ENCODE measurements around the gene FAF2.
A peak's percentile ranks its signal among the peaks of the same experiment; 100 is the strongest.

The FAF2 gene

DNA sequence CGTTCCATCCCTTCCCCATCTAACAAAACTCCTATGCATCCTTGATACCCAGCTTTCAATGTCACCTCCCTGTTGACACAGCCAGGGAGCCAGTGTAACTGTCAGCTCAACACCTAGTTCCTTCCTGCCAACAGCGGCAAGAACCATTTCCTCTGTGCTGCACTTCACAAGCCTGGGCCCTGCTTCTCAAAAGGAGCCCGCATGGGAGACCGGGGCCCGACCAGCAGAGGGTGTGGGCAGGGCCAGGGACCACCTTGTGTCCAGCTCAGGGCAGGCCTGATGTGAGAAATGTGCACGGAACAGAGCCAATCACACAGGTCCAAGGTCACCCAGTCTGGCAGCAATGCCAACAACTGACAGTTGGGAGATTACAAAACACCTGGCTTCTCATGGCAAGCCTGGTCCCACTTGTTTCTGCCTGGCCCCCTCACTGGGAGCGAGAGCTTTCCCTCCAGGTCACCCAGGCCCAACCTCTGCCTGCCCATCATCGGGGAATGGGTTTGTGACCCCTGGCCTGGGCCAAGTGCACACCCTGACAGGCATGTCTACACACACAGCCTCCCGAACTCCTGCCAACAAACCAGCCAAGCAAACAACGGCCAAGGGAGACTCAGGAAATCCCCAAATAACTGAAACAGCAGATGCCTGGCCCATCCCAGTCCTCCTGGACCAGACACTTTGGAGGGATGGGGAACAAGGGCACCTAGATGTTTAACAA, 85.9 kb downstream of the FAF2 start:
- H3K4me3 ChIP-seq (ENCODE audit: low read depth, low read length, poor library complexity, severe bottlenecking), result peak overlapping the region; percentile 94
- TF ChIP-seq, protein P1, sequence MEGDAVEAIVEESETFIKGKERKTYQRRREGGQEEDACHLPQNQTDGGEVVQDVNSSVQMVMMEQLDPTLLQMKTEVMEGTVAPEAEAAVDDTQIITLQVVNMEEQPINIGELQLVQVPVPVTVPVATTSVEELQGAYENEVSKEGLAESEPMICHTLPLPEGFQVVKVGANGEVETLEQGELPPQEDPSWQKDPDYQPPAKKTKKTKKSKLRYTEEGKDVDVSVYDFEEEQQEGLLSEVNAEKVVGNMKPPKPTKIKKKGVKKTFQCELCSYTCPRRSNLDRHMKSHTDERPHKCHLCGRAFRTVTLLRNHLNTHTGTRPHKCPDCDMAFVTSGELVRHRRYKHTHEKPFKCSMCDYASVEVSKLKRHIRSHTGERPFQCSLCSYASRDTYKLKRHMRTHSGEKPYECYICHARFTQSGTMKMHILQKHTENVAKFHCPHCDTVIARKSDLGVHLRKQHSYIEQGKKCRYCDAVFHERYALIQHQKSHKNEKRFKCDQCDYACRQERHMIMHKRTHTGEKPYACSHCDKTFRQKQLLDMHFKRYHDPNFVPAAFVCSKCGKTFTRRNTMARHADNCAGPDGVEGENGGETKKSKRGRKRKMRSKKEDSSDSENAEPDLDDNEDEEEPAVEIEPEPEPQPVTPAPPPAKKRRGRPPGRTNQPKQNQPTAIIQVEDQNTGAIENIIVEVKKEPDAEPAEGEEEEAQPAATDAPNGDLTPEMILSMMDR (IDR thresholded peaks at IDR 0.05; ENCODE audit: low read length), result peak; percentile 15; the same call in 1 of the 2 replicates
- no peak for TF ChIP-seq EZH2 (IDR thresholded peaks at IDR 0.05; ENCODE audit: borderline replicate concordance, low read length)
- no peak overlapping the region for H2AFZ ChIP-seq (ENCODE audit: low read length)
- no peaks in the 10 kb centered on the region for H3K9me2 ChIP-seq (ENCODE audit: low read depth, low read length)
- peaks cover 49% of the 10 kb centered on the region for H3K36me3 ChIP-seq (ENCODE audit: insufficient read depth, low read length)
- peaks cover 73% of the 10 kb centered on the region for H3K4me1 ChIP-seq (ENCODE audit: insufficient read depth, low read length, severe bottlenecking)
- H3K9ac ChIP-seq (ENCODE audit: low read length), result peak overlapping the region; percentile 99
- no peaks in the 10 kb centered on the region for H3F3A ChIP-seq (ENCODE audit: insufficient read depth, low read length)
- no peaks in the 10 kb centered on the region for H4K20me1 ChIP-seq (ENCODE audit: insufficient read depth, low read length)
- H3K4me2 ChIP-seq (ENCODE audit: low read length), result peak overlapping the region; percentile 95
- peak overlapping the region; percentile 96 for H3K27ac ChIP-seq (ENCODE audit: low read depth, low read length, poor library complexity, severe bottlenecking)
- no peaks in the 10 kb centered on the region for H3K9me3 ChIP-seq (ENCODE audit: low read length)
- peaks cover 34% of the 10 kb centered on the region for H3K79me2 ChIP-seq (ENCODE audit: insufficient read depth, low read length)
- H3K27me3 ChIP-seq (ENCODE audit: insufficient read depth, low read length), result no peaks in the 10 kb centered on the region

DNA sequence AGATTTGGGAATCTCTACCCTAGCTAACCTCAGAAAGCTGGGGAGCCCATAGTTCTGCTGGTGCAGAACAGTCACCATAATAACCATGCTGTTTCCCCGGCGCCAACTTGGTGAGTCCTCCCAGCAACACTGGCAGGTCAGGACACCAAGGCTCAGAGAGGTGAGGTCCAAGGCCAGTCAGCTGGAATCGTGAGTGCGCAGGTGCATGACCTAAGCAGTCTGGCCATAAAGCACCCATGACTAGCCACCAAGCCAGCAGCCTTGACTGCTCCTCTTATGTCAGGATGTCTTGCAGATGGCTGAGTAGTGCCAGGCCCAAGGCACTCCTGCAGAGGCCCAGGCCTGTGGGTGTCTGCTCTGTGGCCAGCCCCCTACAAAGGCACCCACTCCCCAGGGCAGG, 86.5 kb downstream of the FAF2 start:
- peak overlapping the region; percentile 94 for H3K4me3 ChIP-seq (ENCODE audit: low read depth, low read length, poor library complexity, severe bottlenecking)
- peaks cover 34% of the 10 kb centered on the region for H3K79me2 ChIP-seq (ENCODE audit: insufficient read depth, low read length)
- H3K4me2 ChIP-seq (ENCODE audit: low read length), result peak overlapping the region; percentile 95
- peaks cover 43% of the 10 kb centered on the region for H3K36me3 ChIP-seq (ENCODE audit: insufficient read depth, low read length)
- peak overlapping the region; percentile 99 for H3K9ac ChIP-seq (ENCODE audit: low read length)
- H3K27me3 ChIP-seq (ENCODE audit: insufficient read depth, low read length), result no peaks in the 10 kb centered on the region
- H3K27ac ChIP-seq (ENCODE audit: low read depth, low read length, poor library complexity, severe bottlenecking), result peak overlapping the region; percentile 96
- no peaks in the 10 kb centered on the region for H3K9me3 ChIP-seq (ENCODE audit: low read length)
- TF ChIP-seq, protein P1 (IDR thresholded peaks at IDR 0.05; ENCODE audit: low read length), result no peak
- TF ChIP-seq EZH2 (IDR thresholded peaks at IDR 0.05; ENCODE audit: borderline replicate concordance, low read length), result no peak
- H4K20me1 ChIP-seq (ENCODE audit: insufficient read depth, low read length), result no peaks in the 10 kb centered on the region
- no peaks in the 10 kb centered on the region for H3F3A ChIP-seq (ENCODE audit: insufficient read depth, low read length)
- no peaks in the 10 kb centered on the region for H3K9me2 ChIP-seq (ENCODE audit: low read depth, low read length)
- H2AFZ ChIP-seq (ENCODE audit: low read length), result no peak overlapping the region
- H3K4me1 ChIP-seq (ENCODE audit: insufficient read depth, low read length, severe bottlenecking), result peaks cover 67% of the 10 kb centered on the region

DNA sequence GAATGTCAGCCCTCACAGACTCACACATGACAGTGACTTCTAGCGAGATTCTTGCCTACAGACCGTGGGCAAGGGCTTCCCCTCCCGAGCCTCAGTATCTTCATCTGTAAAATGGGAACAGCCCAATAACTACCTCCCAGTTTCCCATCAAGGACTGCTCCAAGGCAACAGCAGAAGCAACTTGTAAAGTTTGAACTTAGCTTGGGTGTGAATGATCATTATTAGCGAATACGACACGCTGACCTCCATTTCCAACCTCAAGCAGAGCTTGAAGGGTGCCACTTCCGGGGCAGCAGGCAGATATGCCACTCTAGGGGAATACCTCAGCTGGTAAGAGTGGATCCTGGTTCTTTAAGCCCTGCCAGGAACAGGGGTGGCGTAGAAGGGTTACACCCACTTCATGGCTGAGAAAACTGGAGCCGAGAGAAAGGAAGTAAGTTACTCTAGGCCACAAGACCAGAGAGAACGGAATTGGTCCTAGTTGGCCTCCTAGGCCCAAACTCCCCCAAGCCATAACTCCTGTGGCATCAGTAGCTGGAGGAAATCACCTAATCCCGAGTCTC, 87.0 kb downstream of the FAF2 start:
- Histone ChIP-seq H2AFZ (ENCODE audit: low read length) (no peak overlapping the region), H3K27me3 (ENCODE audit: insufficient read depth, low read length) (no peaks in the 10 kb centered on the region), H3K4me2 (ENCODE audit: low read length) (peak overlapping the region; percentile 95), H3F3A (ENCODE audit: insufficient read depth, low read length) (no peaks in the 10 kb centered on the region), H3K9me3 (ENCODE audit: low read length) (no peaks in the 10 kb centered on the region), H3K79me2 (ENCODE audit: insufficient read depth, low read length) (peaks cover 34% of the 10 kb centered on the region), H3K9ac (ENCODE audit: low read length) (peak overlapping the region; percentile 99), H3K9me2 (ENCODE audit: low read depth, low read length) (no peaks in the 10 kb centered on the region), H3K36me3 (ENCODE audit: insufficient read depth, low read length) (peaks cover 41% of the 10 kb centered on the region), H4K20me1 (ENCODE audit: insufficient read depth, low read length) (no peaks in the 10 kb centered on the region), H3K27ac (ENCODE audit: low read depth, low read length, poor library complexity, severe bottlenecking) (peak overlapping the region; percentile 96), H3K4me3 (ENCODE audit: low read depth, low read length, poor library complexity, severe bottlenecking) (peak overlapping the region; percentile 94), H3K4me1 (ENCODE audit: insufficient read depth, low read length, severe bottlenecking) (peaks cover 62% of the 10 kb centered on the region)
- TF ChIP-seq, protein P1 (IDR thresholded peaks at IDR 0.05; ENCODE audit: low read length), result no peak
- no peak for TF ChIP-seq EZH2 (IDR thresholded peaks at IDR 0.05; ENCODE audit: borderline replicate concordance, low read length)

All from OCI-LY1 (cell line).